GM06990 (cell line): Measurements from ENCODE around the gene SPINK9.

Experiments used
- DNase-seq: peaks from one replicate; pipeline ENCODE4 v3.0.0-alpha.2; 2011; ENCODE audit not compliant: insufficient read length; ENCODE audit errors: extremely low read depth
- H3K27me3 ChIP-seq: replicated peaks from 2 replicates; pipeline ENCODE4 v1.6.0; 2011; ENCODE audit warnings: low read length; ENCODE audit not compliant: control insufficient read depth, insufficient read depth
- H3K36me3 ChIP-seq: 2 replicates; pipeline ENCODE4 v1.5.1; 2011; ENCODE audit warnings: low read length; ENCODE audit not compliant: control insufficient read depth, insufficient read depth
- H3K4me3 ChIP-seq: replicated peaks from 2 replicates; pipeline ENCODE4 v1.5.1; 2011; ENCODE audit warnings: low read depth, mild to moderate bottlenecking, control low read depth, low read length
- TF ChIP-seq, protein P1 (sequence below): IDR thresholded peaks from 2 replicates; pipeline ENCODE4 v1.5.1; 2011; ENCODE audit warnings: low read length, control low read depth, mild to moderate bottlenecking, inconsistent platforms; ENCODE audit not compliant: insufficient read depth, poor library complexity, severe bottlenecking

The SPINK9 gene

GRCh38 chr5:148347706-148348105 is 12.3 kb downstream of the SPINK9 start:
- Histone ChIP-seq H3K27me3 (no peaks in the 10 kb centered on the region), H3K36me3 (no peaks in the 10 kb centered on the region), H3K4me3 (no peak overlapping the region)
- DNase-seq: no peak
- TF ChIP-seq, protein P1, sequence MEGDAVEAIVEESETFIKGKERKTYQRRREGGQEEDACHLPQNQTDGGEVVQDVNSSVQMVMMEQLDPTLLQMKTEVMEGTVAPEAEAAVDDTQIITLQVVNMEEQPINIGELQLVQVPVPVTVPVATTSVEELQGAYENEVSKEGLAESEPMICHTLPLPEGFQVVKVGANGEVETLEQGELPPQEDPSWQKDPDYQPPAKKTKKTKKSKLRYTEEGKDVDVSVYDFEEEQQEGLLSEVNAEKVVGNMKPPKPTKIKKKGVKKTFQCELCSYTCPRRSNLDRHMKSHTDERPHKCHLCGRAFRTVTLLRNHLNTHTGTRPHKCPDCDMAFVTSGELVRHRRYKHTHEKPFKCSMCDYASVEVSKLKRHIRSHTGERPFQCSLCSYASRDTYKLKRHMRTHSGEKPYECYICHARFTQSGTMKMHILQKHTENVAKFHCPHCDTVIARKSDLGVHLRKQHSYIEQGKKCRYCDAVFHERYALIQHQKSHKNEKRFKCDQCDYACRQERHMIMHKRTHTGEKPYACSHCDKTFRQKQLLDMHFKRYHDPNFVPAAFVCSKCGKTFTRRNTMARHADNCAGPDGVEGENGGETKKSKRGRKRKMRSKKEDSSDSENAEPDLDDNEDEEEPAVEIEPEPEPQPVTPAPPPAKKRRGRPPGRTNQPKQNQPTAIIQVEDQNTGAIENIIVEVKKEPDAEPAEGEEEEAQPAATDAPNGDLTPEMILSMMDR: no peak

GRCh38 chr5:148352696-148353095 is 17.3 kb downstream of the SPINK9 start:
- DNase-seq: no peak
- TF ChIP-seq, protein P1: no peak
- Histone ChIP-seq H3K27me3 (no peaks in the 10 kb centered on the region), H3K4me3 (no peak overlapping the region), H3K36me3 (no peaks in the 10 kb centered on the region)

DNA sequence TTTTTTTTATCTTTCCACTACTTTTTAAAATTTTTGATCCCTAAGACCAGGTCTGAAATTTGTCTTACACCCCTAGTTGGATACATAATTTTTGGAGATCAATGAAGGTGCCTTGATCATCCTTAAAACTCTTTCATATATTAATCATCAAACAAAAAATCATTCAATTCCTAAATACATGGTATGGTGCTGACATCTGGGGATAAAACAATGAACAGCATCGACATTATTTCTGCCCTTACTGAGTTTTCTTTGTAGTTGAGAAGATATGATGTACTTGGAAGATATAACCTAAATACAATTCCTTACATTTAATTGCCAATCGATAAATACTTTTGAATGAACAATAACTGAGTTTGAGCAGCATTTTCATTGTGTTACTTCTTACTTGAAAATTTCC is 18.3 kb downstream of the SPINK9 start:
- TF ChIP-seq, protein P1: no peak

GRCh38 chr5:148364343-148364742 is 29.0 kb downstream of the SPINK9 start:
- DNase-seq: no peak
- no peaks in the 10 kb centered on the region for H3K27me3 ChIP-seq
- H3K36me3 ChIP-seq: no peaks in the 10 kb centered on the region
- no peak overlapping the region for H3K4me3 ChIP-seq
- TF ChIP-seq, protein P1: no peak

More for the DNA sequence above, 18.3 kb downstream of the SPINK9 start:
- no peaks in the 10 kb centered on the region for H3K36me3 ChIP-seq
- no peaks in the 10 kb centered on the region for H3K27me3 ChIP-seq
- no peak for DNase-seq
- H3K4me3 ChIP-seq: no peak overlapping the region

DNA sequence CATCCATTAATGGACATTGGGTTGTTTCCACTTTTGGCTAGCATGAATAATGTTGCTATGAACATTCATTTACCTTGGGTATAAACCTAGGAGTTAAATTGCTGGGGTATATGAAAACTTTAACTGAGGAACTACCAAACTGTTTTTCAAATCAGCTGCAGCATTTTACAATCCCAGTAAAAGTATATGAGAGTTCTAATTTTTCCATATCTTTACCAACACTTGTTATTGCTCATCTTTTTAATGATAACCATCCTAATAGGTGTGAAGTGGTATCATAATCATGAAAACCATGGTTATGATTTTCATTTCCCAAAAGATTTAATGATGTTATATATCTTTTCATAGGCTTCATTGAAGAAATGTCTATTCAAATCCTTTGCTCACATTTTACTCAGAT is 32.9 kb downstream of the SPINK9 start:
- H3K4me3 ChIP-seq: no peak overlapping the region
- H3K36me3 ChIP-seq: no peaks in the 10 kb centered on the region
- no peaks in the 10 kb centered on the region for H3K27me3 ChIP-seq
- DNase-seq: no peak
- TF ChIP-seq, protein P1: no peak

- Histone ChIP-seq H3K4me3 (no peak overlapping the region), H3K36me3 (no peaks in the 10 kb centered on the region), H3K27me3 (no peaks in the 10 kb centered on the region)
- no peak for DNase-seq
- TF ChIP-seq, protein P1: no peak
Measured at GRCh38 chr5:148372166-148372725, 36.9 kb downstream of the SPINK9 start.
